Activated T-helper 2 cell treated with anti-CD3 and anti-CD28 coated beads, Interferon-gamma antibody, Interleukin-2, Interleukin-4, amounts not matched to agents 10 μg/mL and 5 μg/mL and 100 μg/mL, durations not matched to agents 14 hours and 24 hours and 36 hours (primary cell): ENCODE measurements around the gene TMEM45B. TPM values are rescaled to one million over a fixed set of nuclear protein-coding genes. Genes with fewer than 3 reads are reported as not detected.

Source experiments
- DNase-seq: peaks from one replicate; pipeline ENCODE4 v3.0.0; 2021; ENCODE audit warnings: low spot score
- H3K27ac Mint-ChIP-seq: one replicate; pipeline ENCODE4 v1.8.0; 2021; ENCODE audit warnings: mixed read lengths
- H3K27me3 Mint-ChIP-seq: one replicate; pipeline ENCODE4 v1.8.0; 2021; ENCODE audit warnings: low read depth, mixed read lengths
- H3K36me3 Mint-ChIP-seq: one replicate; pipeline ENCODE4 v1.8.0; 2021; ENCODE audit warnings: low read depth, mixed read lengths
- H3K4me1 Mint-ChIP-seq: one replicate; pipeline ENCODE4 v1.8.0; 2021; ENCODE audit warnings: low read depth, mixed read lengths
- H3K4me3 Mint-ChIP-seq: one replicate; pipeline ENCODE4 v1.8.0; 2021; ENCODE audit warnings: low read depth, mild to moderate bottlenecking, moderate library complexity, mixed read lengths
- H3K9me3 Mint-ChIP-seq: one replicate; pipeline ENCODE4 v1.8.0; 2021; ENCODE audit warnings: mixed read lengths
- intact Hi-C: fragments of 100-400 bp; cut with micrococcal nuclease; formaldehyde crosslinking; loops from one replicate; pipeline ENCODE4 v1.15.1; 2023
- total RNA-seq: library from RNA; stranded (reverse); gene quantifications from 2 replicates; pipeline ENCODE4 v1.2.3, GENCODE V29; 2022

The TMEM45B gene
- total RNA-seq, 1 donor from 2014 or later = 0.27 TPM

DNA sequence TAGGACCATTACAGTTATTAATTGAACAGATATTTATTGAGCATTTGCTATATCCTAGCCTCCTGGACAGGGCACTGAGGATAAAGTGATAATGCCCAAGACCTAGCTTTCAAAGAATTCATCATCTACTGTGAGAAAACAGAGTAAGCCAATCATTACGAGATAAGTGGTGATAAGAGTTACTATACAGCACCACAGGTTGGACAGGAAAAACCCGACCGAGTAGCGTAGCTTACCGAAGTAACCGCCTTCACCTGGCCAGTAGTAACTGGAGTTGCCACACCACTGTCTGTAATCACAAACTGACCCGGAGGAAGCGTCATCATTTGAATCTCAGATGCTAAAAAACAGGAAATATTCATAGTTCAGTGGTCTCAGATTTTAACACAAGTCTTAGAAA lies 89.8 kb downstream of the TMEM45B start:
- Mint-ChIP-seq H3K9me3 (no peaks in the 10 kb centered on the region), H3K36me3 (peaks cover 33% of the 10 kb centered on the region)

More for the DNA sequence above, 89.8 kb downstream of the TMEM45B start:
- Mint-ChIP-seq H3K27ac (no peak overlapping the region), H3K27me3 (no peaks in the 10 kb centered on the region), H3K4me3 (no peak overlapping the region), H3K4me1 (no peaks in the 10 kb centered on the region)
- intact Hi-C loops = no loop called here
- no peak for DNase-seq

Other genes with a start within 250 kb of the TMEM45B start
- 42.6 and 42.8 TPM in 2 replicates for gene NFRKB, start 79.7 kb downstream of the TMEM45B start, total RNA-seq
- gene PRDM10, start 187.0 kb downstream of the TMEM45B start, total RNA-seq = 15.3 and 15.5 TPM in 2 replicates